GM12878 (cell line): ENCODE results near the gene KATNB1. TPM values are rescaled to one million over a fixed set of nuclear protein-coding genes. Genes with fewer than 3 reads are reported as not detected.

Experiments used
- CREB1 ChIP-seq: IDR thresholded peaks from 2 replicates; pipeline ENCODE4 v1.6.1; 2012; ENCODE audit warnings: low read depth, mild to moderate bottlenecking, inconsistent platforms
- GATAD2B ChIP-seq: fragments of 450-650 bp; conservative IDR thresholded peaks from 2 replicates; pipeline ENCODE4 v1.6.1; 2017; ENCODE audit warnings: low read depth, mild to moderate bottlenecking, moderate library complexity
- IKZF1 ChIP-seq: fragments of 450-650 bp; conservative IDR thresholded peaks from 2 replicates; pipeline ENCODE4 v1.6.1; 2017; ENCODE audit warnings: antibody characterized with exemption, mild to moderate bottlenecking
- JUNB ChIP-seq: IDR thresholded peaks from 2 replicates; pipeline ENCODE4 v1.6.1; 2016; ENCODE audit warnings: antibody characterized with exemption, mild to moderate bottlenecking
- MTA2 ChIP-seq: fragments of 450-650 bp; IDR thresholded peaks from 2 replicates; pipeline ENCODE4 v1.6.1; 2016; ENCODE audit warnings: low read depth, mild to moderate bottlenecking, moderate library complexity
- NBN ChIP-seq: fragments of 450-650 bp; IDR thresholded peaks from 2 replicates; pipeline ENCODE4 v1.6.1; 2016
- NFXL1 ChIP-seq: fragments of 450-650 bp; IDR thresholded peaks from 2 replicates; pipeline ENCODE4 v1.6.1; 2017; ENCODE audit warnings: antibody characterized with exemption, mild to moderate bottlenecking, borderline replicate concordance
- NFYB ChIP-seq: IDR thresholded peaks from 2 replicates; pipeline ENCODE4 v1.6.1; 2011; ENCODE audit warnings: low read depth, mild to moderate bottlenecking, low read length, improper control_type of control experiment, moderate library complexity; ENCODE audit not compliant: insufficient read depth
- RAD51 ChIP-seq: fragments of 450-650 bp; IDR thresholded peaks from 2 replicates; pipeline ENCODE4 v1.6.1; 2016; ENCODE audit warnings: moderate library complexity, mild to moderate bottlenecking, inconsistent platforms
- SREBF2 ChIP-seq: IDR thresholded peaks from 2 replicates; pipeline ENCODE4 v1.6.1; 2012; ENCODE audit warnings: mild to moderate bottlenecking, low read length
- SUZ12 ChIP-seq: fragments of 200-600 bp; sonication (generic); IDR thresholded peaks from one replicate; pipeline ENCODE4 v1.6.1; 2018; ENCODE audit warnings: antibody characterized with exemption, mild to moderate bottlenecking; ENCODE audit not compliant: unreplicated experiment
- YBX1 ChIP-seq: fragments of 450-650 bp; IDR thresholded peaks from 2 replicates; pipeline ENCODE4 v1.6.1; 2016; ENCODE audit warnings: antibody characterized with exemption
- ZBTB40 ChIP-seq: fragments of 450-650 bp; IDR thresholded peaks from 2 replicates; pipeline ENCODE4 v1.6.1; 2016; ENCODE audit warnings: mild to moderate bottlenecking, moderate library complexity, borderline replicate concordance
- ZNF207 ChIP-seq: fragments of 450-650 bp; IDR thresholded peaks from 2 replicates; pipeline ENCODE4 v1.6.1; 2014; ENCODE audit warnings: antibody characterized with exemption, mild to moderate bottlenecking, borderline replicate concordance
- polyA plus RNA-seq, 11 experiments: library from polyadenylated mRNA; depleted of rRNA in 4 of 11; unstranded in 6 of 11; stranded (reverse) in 5 of 11; fragments of >200 nt; fragmentation: Nextera tagmentation in 4 of 11; fragmentation: Illumina TruSeq in 1 of 11; extraction: Ambion mirVana in 4 of 11; extraction: Trizol in 1 of 11; gene quantifications; 1 replicate in 1 of 11; 2 replicates in 10 of 11; pipeline versions ENCODE4 v1.2.1 to v1.2.3, GENCODE V29; 2011 to 2016; ENCODE audit warnings: inconsistent platforms in 2 of 11, missing spikeins in 2 of 11, low read depth in 1 of 11
- total RNA-seq, 4 experiments: library from RNA; depleted of rRNA in 3 of 4; stranded (reverse); fragments of >200 nt in 3 of 4; fragmentation: Illumina TruSeq in 1 of 4; extraction: Trizol in 1 of 4; gene quantifications; 2 replicates each; pipeline versions ENCODE4 v1.2.1 to v1.2.3, GENCODE V29; 2013 to 2021
- TF ChIP-seq, protein P1 (sequence below): IDR thresholded peaks from 2 replicates; pipeline ENCODE4 v1.6.1; 2012; ENCODE audit warnings: low read depth, low read length, improper control_type of control experiment
- TF ChIP-seq, protein P2 (sequence below): IDR thresholded peaks from 2 replicates; pipeline ENCODE4 v1.6.1; 2012; ENCODE audit warnings: mild to moderate bottlenecking, low read depth, low read length
- TF ChIP-seq, protein P3 (sequence below): fragments of 450-650 bp; IDR thresholded peaks from 2 replicates; pipeline ENCODE4 v1.6.1; 2017; ENCODE audit warnings: mild to moderate bottlenecking, moderate library complexity

The KATNB1 gene
- total and polyA plus RNA-seq, 10 of the 15 experiments (the other 5 are each of a cell fraction or from before 2014, with no cell fraction given): 0.71 to 46.5 (median 19.5) TPM

GRCh38 chr16:57689762-57690558 is 45.6 kb upstream of the KATNB1 start (continued):
- TF ChIP-seq, protein P1, sequence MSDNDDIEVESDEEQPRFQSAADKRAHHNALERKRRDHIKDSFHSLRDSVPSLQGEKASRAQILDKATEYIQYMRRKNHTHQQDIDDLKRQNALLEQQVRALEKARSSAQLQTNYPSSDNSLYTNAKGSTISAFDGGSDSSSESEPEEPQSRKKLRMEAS: no peak
- TF ChIP-seq IKZF1 (peak; percentile 74), ZBTB40 (no peak), NBN (0 out of 2 replicates have a peak, but pooled peaks have one; percentile 28), ZNF207 (no peak), GATAD2B (peak; percentile 30; the same call in 1 of the 2 replicates), NFXL1 (no peak), NFYB (no peak), SUZ12 (no peak), JUNB (no peak), CREB1 (peak; percentile 78), MTA2 (peak; percentile 22; the same call in 1 of the 2 replicates), SREBF2 (no peak), RAD51 (no peak), YBX1 (no peak)
- TF ChIP-seq, protein P2, sequence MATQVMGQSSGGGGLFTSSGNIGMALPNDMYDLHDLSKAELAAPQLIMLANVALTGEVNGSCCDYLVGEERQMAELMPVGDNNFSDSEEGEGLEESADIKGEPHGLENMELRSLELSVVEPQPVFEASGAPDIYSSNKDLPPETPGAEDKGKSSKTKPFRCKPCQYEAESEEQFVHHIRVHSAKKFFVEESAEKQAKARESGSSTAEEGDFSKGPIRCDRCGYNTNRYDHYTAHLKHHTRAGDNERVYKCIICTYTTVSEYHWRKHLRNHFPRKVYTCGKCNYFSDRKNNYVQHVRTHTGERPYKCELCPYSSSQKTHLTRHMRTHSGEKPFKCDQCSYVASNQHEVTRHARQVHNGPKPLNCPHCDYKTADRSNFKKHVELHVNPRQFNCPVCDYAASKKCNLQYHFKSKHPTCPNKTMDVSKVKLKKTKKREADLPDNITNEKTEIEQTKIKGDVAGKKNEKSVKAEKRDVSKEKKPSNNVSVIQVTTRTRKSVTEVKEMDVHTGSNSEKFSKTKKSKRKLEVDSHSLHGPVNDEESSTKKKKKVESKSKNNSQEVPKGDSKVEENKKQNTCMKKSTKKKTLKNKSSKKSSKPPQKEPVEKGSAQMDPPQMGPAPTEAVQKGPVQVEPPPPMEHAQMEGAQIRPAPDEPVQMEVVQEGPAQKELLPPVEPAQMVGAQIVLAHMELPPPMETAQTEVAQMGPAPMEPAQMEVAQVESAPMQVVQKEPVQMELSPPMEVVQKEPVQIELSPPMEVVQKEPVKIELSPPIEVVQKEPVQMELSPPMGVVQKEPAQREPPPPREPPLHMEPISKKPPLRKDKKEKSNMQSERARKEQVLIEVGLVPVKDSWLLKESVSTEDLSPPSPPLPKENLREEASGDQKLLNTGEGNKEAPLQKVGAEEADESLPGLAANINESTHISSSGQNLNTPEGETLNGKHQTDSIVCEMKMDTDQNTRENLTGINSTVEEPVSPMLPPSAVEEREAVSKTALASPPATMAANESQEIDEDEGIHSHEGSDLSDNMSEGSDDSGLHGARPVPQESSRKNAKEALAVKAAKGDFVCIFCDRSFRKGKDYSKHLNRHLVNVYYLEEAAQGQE: no peak
- TF ChIP-seq, protein P3, sequence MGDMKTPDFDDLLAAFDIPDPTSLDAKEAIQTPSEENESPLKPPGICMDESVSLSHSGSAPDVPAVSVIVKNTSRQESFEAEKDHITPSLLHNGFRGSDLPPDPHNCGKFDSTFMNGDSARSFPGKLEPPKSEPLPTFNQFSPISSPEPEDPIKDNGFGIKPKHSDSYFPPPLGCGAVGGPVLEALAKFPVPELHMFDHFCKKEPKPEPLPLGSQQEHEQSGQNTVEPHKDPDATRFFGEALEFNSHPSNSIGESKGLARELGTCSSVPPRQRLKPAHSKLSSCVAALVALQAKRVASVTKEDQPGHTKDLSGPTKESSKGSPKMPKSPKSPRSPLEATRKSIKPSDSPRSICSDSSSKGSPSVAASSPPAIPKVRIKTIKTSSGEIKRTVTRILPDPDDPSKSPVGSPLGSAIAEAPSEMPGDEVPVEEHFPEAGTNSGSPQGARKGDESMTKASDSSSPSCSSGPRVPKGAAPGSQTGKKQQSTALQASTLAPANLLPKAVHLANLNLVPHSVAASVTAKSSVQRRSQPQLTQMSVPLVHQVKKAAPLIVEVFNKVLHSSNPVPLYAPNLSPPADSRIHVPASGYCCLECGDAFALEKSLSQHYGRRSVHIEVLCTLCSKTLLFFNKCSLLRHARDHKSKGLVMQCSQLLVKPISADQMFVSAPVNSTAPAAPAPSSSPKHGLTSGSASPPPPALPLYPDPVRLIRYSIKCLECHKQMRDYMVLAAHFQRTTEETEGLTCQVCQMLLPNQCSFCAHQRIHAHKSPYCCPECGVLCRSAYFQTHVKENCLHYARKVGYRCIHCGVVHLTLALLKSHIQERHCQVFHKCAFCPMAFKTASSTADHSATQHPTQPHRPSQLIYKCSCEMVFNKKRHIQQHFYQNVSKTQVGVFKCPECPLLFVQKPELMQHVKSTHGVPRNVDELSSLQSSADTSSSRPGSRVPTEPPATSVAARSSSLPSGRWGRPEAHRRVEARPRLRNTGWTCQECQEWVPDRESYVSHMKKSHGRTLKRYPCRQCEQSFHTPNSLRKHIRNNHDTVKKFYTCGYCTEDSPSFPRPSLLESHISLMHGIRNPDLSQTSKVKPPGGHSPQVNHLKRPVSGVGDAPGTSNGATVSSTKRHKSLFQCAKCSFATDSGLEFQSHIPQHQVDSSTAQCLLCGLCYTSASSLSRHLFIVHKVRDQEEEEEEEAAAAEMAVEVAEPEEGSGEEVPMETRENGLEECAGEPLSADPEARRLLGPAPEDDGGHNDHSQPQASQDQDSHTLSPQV: no peak
